NCI-H187 treated with DMSO at 0.1 percent for 48 hours (cell line): ENCODE data around the gene SLC23A1.
A peak's percentile ranks its signal among the peaks of the same experiment; 100 is the strongest.

Source experiments
- DNase-seq: peaks from one replicate; lab custom pipeline; 2025; lab: John Stamatoyannopoulos, UW

Gene SLC23A1

DNA sequence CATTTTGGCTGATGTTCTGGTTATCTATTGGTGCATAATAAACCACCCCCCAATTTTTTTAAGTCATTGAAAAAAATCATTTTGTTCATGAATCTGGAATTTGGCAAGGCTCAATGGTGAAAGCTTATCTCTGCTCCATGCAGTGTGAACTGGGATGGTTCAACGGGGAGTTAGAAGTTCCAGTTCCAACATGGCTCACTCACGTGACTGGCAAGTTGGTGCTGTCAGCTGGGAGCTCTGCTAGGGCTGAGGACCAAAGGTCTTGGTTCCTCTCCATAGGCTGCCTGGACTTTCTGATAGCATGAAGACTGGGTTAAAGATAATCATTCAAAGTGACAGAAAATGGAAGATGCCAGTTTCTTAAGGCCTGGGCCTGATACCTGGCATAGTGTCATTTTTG, 23.9 kb upstream of the SLC23A1 start:
- no peak for DNase-seq

DNA sequence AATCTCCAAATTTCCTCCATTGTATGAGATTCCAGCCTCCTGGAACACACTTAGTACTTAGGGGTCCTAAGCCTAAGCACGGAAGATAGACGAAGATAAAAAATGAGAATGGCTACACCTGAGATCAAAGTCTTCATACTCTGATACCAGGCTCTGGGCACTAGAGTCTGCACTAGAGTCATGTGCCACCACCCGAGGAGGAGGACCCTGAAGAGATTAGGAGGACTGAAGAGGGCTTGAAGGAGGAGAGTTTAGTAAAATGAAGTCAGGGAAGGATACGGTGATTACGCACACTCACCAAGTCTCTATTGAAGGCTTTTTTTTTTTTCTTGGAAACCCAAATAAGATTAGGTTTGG, 21.4 kb upstream of the SLC23A1 start:
- no peak for DNase-seq

DNA sequence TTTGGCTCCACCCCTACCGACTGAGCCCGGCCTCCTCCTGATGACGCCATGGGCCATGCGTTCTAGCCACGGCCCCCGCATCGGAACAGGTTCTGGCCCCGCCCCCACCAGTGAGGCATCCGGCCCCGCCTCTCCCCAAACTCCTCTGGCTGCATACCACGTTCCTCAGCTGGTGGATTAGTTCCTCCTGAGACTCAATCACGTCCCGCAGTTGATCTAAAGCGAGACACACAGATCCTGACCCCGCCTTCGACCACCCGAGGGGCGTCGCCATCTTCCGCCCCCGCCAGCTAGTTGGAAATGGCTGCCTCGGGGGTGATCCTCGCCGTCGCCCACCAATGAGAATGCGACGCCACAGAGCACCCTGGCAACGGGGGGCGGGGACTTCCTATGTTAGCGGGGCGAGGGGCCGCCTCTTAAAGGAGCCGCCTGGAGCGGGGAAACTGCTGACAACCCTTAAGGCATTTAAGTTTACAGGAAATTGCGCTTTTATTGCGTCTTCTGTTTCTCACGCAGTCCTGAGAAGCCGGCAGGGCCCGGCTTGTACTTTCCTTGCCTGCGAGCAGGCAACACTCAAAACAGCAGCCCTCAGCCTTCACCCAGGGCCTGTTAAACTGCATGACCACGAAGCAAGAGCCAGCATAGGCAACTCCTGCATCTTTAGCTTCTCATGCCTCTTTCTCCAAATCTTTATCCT, 20.8 kb upstream of the SLC23A1 start, which contains the start of gene SPATA24:
Gene SPATA24 (minus strand): TSS at position 303 of the 697 bp plus-strand sequence. CDS start 29 bp downstream, at position 274.
- peak; percentile 82 for DNase-seq

DNA sequence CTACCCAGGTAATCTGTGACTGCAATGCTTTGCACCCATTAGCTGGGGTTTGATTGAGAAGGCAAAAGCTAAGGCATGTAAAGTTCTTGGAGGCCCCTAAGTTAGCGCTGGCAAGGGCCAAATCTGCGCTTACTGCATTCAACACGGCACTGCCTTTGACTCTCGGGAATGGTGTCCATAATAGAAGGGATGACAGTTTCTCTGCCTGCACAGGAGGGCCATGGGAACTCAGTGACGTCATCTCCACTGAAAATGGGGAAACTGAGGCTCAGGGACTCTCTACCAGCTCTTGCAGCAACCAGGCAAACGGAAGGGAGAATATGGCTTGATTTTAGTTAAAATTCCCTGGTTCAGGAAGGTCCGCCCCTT, 20.3 kb upstream of the SLC23A1 start:
- no peak for DNase-seq

DNA sequence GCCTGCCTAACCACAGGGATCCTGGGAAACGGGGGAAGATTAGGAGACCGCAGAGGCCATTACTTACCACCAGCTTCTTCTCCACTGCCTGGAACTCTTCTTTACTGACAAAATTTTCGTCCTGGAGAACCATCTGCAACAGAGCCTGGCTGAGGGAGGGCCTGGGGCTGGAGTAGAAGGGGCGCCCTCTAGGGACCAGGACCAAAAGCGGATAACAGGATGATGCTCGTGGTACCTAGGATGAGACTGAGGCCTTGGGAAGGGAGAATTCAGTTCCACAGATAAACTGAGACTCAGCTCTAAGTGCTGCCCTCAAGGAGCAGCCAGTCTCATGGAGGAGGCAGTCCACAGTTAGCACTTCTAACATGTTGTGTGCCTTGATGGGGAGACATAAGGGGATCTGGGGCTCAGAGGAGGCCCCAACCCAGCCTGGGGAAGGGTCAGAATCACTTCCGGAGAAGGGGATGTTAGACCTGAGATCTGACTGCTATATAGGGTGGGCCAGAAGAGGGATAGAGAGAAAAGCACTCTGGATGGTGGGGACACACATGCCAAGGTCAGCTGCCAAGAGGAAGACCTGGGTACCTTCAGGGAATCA, 19.6 kb upstream of the SLC23A1 start:
- no peak for DNase-seq

DNA sequence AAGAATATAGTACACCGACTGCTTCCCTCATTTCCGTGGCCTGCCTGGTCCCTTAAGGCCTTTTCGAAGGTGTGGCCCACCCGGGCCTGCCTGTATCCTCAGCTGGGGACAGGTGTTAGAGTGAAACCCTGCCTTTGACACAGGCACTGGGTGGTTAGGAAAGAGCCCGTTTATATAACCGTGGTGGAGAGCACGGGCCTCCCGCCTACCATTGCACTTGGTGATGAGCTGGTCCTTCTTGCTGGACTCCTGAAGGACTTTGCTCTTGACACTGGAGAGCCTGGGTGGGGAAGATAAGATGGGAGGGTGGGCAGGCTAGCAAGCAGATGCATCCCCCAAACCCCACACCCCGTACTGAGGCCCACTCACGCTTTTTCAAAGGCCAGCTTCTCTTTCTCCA, 18.4 kb upstream of the SLC23A1 start:
- no peak for DNase-seq

DNA sequence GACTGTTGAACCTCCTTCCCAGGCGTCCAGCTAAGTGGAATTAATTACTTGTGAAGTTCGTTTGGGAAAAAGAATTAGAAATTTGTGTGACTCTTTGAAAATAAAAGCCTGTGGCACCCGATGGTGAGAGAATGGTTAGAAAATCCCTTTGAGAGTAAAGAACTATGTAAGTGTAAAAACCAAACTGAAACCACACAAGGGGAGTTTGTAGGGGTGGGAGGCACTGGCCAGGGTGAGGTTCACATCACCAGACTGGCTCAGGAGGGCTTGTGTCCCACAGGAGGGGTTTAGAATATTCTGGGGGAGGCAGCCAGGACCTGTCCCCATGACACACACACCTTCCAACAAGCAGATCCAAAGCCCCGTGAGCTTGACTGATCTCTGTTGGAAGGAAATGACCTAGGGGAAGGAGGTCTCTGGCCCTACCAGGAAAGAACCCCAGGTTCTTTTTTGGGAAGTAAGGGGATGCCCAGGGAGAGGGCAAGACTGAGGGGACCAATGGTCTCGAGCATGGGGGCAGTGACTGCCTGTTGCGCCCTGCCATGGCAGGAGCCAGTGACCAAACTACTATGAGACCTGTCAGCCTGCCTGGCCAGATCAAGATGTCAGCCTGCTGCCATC, 16.5 kb upstream of the SLC23A1 start:
- DNase-seq, result no peak

DNA sequence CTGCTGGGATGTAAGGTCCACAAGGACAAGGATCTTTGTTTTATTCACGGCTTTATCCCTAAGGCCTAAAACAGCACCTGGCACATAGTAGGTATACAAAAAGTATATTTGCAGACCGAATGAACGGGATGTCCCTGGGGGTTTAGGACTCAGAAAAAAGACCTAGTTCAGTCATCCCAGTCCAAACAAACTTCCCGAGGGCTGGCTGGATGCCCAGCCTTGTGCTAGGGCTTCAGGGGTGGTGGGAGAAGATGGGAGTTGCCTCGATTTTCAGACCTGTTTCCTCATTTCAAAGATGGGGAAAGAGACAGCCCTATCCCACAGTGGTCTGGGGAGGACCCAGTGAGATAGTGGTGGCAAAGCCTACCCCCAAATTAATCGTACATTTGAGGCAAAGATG, 14.8 kb upstream of the SLC23A1 start:
- DNase-seq, result no peak

DNA sequence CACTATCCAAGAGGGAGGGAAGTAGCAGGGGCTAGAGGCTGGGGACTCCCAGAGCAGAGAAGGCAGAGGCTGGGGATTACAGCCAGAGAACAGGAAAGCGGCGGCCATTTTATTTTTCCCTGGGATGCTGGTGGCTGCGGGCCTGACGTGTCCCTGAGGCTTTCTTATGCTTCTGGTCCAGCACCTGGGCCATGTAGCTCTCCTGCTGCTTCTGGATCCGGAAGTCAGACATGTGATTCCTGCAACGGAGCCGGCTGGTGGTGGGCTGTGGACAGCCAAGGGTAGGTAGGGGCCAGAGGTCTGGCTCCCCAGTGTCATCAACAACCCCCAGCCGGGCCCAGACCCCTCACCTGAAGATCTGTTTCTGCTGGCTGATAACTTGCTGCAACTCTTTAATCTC, 13.6 kb upstream of the SLC23A1 start:
- DNase-seq, result no peak

DNA sequence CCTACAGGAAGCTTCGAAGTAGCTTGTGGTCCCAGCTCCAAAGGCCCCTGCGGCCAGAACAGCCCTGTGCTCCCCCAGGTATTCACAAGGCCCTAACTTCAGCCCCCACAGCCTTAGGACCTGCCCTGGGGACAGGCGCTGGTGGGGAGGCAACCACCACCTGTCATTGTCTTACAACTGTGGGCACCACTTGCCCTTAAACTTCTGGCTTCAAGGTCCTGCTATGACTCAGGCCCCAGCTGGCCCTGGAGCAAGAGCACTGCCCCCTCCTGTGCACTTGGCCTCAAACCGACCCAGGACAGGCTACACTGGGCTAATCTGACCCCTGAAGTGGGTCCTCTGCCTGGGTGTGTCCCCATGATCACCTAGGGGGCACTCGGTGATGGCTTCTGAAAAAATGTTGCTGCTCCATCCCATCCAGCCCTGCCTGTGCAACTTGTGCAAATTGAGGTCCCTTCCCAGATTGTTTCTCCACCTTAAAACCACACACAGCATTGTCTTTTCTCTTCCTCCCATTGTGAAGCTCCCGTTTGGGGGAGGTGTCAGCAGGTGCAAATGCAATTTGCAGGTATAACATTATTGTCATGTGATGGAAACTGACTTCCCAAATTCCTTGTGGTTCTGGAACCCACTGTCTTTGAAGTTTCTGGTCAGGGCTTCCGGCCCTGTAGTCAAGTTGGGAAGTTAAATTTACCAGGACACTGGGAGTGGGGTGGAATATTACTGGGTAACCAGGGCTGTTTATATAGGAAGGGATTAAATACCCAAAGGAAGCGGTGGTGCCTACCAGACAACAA, 12.9 kb upstream of the SLC23A1 start:
- DNase-seq, result no peak

DNA sequence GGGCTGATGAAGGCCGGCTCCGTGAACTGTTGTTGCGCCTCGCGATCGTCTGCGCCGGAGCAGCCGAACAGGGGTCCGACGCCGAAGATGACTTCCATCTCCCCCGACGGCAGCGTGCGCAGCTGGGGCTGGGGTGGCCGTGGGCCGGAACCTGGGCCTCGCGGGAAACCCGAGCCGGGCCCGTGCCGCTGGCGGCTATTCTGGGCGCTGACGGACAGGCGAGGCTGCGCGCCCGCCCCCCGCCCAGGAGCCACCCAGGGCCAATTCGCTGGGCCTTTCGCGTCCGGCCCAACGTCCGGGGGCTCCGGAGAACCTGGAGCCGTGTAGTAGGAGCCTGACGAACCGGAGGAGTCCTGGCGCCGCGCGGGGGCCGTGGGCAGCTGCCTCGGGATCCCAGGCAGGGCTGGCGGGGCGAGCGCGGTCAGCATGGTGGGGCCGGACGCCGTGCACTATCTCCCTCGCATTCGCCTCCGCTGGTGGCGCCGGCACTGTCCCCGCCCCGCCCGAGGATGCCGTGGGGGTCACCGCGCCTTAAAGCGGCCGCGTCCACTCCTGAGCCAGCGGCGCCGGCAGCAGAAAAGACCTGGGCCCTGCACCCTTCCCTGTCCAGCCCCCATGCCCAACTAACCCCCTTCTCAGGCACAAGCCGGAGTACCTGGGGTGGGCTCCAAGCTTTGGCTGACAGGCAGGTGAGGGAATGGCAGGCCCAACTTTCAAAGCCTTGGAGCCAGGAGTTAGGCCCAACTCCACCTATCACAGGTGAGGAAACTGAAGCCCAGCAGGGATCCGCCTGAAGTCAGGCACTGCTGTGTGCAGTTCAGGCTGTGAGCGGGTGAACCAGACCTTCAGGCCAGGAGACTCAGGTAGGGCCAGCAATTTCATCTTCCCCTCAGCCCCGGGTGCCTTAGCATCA, 11.8 kb upstream of the SLC23A1 start, which contains the start of gene PROB1:
Gene PROB1 (minus strand): TSS at position 451 of the 913 bp plus-strand sequence. CDS start 23 bp downstream, at position 428.
- DNase-seq, result no peak

DNA sequence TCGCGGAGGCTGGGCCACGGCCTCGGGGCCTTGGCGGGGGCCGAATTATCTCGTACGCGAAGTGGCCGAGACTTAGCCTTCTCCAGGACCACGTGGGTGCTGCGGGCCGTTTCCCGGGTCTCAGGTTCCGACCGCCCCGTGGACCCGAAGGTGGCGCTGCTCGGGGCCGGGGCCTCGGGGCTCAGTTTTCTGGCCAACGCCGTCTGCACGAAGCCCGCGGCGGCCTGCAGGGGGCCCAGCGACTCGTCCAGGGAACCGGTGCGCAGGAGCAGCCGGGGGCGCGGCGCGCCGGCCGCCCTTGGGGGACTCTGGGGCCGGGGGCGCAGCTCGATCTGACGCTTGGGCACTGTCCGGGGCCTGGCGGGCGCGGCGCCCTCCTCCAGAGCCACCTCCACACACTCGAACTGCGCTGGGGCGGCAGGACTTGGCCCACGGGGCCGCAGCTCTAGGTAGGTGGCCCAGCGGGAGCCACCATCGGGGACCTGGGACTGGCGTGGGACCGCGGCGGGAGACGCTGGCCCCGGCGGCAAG, 11.1 kb upstream of the SLC23A1 start:
- DNase-seq, result no peak

DNA sequence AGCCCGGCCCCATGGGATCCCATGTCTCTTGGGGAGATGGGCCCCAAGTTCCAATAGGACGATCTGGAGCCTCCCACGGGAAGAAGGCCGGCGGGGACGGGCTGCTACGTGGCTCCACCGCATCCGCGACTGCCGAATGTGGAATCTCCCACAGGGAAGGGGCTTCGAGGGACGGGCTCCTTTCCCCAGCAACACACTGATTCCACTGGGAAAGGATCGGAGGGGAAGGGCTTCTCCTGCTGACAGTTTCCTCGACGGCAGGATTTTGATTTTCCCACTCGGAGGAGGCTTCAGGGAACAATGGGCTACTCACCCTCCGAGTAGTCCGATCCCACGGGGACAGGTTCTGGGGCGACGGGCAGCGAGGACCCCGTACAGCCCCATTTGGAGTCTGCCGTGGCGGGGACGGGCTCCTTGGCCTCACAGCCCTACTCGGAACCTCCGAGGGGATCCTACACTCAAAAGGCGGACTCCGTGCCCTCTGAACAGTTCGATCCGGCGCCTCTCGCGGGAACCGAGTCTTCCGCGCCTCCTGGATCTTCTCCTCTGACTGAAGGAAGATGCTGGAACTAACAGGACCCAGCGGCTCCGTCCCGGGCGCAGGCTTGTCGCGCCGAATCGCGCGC, 10.5 kb upstream of the SLC23A1 start:
- DNase-seq, result no peak

DNA sequence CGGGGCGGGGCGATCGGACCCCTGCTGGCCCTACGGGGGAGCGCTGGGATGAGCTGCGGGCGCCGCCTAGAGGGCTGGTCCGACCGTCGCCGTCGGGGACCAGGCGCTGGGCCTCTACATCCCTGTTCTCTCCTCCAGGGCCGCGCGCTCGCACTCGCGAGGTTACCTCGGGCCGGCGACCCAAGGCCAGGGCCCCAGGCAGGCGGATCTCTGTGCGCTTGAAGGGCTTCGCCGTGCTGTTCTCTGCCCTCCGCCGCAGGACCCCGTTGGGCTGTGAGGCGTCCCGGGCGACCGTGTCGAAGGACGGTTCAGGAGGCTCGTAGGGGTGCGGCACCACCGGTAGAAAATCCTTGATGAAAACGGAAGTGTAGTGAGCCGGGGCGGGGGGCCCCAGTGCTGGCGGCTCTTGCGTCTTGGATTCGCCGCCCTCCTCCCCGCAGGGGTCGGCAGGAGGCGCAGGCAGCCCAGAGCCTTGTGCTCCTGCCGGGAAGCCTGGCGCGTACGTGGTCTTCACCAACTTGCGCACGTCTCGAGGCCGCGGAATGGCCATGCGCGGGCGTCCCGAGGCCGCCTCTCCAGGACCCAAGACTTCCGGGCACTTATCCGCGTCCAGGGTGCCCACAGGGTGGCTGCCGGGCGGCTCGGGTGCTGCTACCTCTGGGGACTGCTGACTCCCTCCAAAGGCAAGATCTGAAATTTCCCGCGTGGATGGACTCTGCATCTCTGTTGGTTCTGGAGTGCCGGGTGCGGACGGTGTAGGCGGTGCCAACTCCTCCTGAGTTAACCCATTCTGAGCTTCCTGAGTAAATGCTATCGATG, 9.8 kb upstream of the SLC23A1 start:
- DNase-seq, result no peak

DNA sequence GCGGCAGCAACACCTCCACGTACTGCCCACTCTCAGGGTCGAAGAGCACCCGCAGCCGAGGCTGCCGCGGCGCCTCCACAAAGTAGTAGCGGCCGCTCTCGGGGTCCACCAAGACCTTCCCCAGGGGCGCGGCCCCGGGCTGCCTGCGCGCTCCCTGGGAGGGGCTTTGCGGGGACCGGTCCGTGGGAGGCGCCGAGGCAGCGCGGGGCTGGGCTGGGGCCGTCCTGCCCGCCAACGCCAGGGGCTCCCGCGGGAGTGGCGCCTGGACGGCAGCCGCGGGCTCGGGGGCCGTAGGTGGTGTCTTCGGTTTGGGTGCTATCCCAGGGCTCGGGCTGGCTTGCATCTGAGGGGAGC, 9.2 kb upstream of the SLC23A1 start:
- no peak for DNase-seq

DNA sequence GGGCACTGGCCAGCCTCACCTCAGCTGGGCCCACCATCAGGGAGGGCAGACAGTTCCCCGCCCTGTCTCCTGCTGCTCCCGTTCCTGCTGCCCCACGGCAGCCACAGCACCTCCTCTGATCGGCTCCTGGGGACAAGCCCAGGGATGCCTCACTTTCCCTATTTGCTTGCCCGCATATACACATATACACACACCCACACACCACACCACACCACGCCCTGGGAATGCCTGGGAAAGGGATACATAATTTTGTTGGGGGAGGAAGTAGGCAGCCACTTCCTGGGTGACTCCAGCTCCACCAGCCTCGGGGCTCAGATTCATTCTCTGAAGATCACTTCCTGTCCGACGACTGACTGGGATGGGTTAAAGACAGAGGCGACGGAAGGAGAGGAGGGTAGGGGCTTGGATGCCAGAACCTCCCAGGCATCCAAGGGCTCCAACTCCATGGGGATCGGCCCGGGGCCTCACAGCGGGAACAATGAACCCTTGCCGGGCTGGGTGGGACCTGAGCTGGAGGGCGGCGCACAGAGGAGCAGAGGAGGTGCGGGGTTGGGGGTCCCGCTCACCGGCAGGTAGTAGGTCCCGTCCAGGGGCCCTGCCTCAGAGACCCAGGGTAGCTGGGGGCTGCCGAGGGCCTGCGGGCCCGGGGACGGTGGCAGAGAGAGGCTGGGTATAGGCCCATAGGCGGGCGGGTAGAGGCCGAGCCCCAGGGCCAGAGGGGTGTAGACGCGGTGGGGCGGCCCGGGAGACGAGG, 8.7 kb upstream of the SLC23A1 start:
- DNase-seq, result no peak

DNA sequence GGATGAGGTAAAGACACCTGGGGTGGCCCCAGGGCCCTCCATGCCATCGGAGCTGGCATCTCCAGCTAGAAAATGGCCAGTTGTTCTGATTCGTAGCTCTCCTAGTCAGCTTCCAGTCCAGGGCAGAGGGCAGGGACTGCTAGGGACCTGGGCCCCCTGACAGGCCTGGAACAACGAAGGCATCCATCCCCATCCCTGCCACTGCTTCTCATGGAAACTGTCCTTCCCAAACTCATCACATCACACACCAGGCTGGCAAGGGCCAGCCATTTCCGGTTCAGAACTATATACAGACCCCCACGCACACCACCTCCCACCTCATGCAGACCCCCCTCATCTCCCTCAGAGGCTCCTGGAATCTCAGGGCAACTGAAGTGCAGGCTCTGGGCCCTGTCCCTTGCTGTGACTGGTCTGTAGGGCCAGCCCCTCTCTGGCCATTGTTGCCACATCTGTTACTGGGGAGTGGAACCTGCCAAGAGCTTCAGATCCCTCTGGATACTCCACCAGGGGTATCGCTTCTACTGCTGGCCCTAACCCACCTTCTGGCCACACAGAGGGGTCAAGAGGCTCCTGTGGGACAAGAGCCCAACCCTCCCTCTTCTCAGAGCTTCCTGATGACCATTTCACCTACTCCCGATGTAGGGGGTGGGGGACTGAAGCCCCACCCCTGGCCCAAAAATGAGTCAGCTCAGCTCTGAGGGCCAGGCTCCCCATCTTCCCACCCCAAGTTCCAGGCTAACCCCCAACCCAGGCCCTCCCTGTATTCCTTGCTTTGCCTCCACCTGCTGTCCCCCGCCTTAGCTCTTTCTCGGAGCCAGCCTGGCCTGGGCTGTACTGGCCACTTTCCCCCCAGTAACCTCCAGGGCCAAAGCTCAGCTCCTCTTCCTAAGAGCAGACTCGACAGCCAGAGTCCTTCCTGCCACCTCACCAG, 7.8 kb upstream of the SLC23A1 start:
- DNase-seq, result no peak
